Activated T-cell treated with anti-CD3 and anti-CD28 coated beads, Interleukin-2, amount 50 U/mL, for 48 hours (primary cell): ENCODE measurements around the gene ERCC1.

ENCODE experiments used
- DNase-seq, 2 experiments: peaks; one replicate each; pipeline ENCODE4 v3.0.0-alpha.2; 2020

ERCC1 gene

GRCh38 chr19:45423589-45424190 lies at the start of gene ERCC1:
Gene ERCC1, minus strand, starts transcription at chr19:45423917. Its CDS starts 543 bp downstream, at chr19:45423374.
- peak; percentile 92 for DNase-seq

- DNase-seq: no peak
Measured at GRCh38 chr19:45473367-45473681, 49.6 kb upstream of the ERCC1 start.

GRCh38 chr19:45472563-45473366 lies 49.0 kb upstream of the ERCC1 start:
- DNase-seq: no peak

- no peak for DNase-seq
Measured at GRCh38 chr19:45471931-45472562, 48.3 kb upstream of the ERCC1 start.

GRCh38 chr19:45471111-45471930 lies 47.6 kb upstream of the ERCC1 start:
- DNase-seq: no peak

- no peak for DNase-seq
Measured at GRCh38 chr19:45470762-45471081, 47.0 kb upstream of the ERCC1 start.

- peak in 1 of 2 experiments; percentile 49 for DNase-seq
Measured at GRCh38 chr19:45469945-45470761, 46.4 kb upstream of the ERCC1 start.

- peak; percentile 96 to 97 for DNase-seq
Measured at GRCh38 chr19:45469132-45469944, 45.6 kb upstream of the ERCC1 start.

GRCh38 chr19:45468803-45469131 lies 45.0 kb upstream of the ERCC1 start:
- no peak for DNase-seq

GRCh38 chr19:45468159-45468651 lies 44.5 kb upstream of the ERCC1 start:
- DNase-seq: peak; percentile 58 to 61

GRCh38 chr19:45467456-45468158 lies 43.9 kb upstream of the ERCC1 start, which contains the start of gene FOSB:
Gene FOSB, plus strand, starts transcription at chr19:45467996. Its CDS starts 591 bp downstream, at chr19:45468587.
- DNase-seq: peak; percentile 95 to 96

GRCh38 chr19:45467115-45467455 lies 43.4 kb upstream of the ERCC1 start:
- DNase-seq: no peak

- DNase-seq: no peak
Measured at GRCh38 chr19:45464852-45465441, 41.2 kb upstream of the ERCC1 start.

GRCh38 chr19:45464274-45464673 lies 40.6 kb upstream of the ERCC1 start:
- DNase-seq: no peak

GRCh38 chr19:45463241-45463640 lies 39.5 kb upstream of the ERCC1 start:
- DNase-seq: no peak

- DNase-seq: no peak
Measured at GRCh38 chr19:45462174-45462573, 38.5 kb upstream of the ERCC1 start.

- no peak for DNase-seq
Measured at GRCh38 chr19:45460807-45461347, 37.2 kb upstream of the ERCC1 start.

- no peak for DNase-seq
Measured at GRCh38 chr19:45457776-45458175, 34.1 kb upstream of the ERCC1 start.

- no peak for DNase-seq
Measured at GRCh38 chr19:45456500-45456815, 32.7 kb upstream of the ERCC1 start.
